HepG2 (cell line): ENCODE measurements around the gene INO80. TPM values are rescaled to one million over a fixed set of nuclear protein-coding genes. Genes with fewer than 3 reads are reported as not detected.

ENCODE experiments used
- ATAC-seq: fragments of 200-7000 bp; cut with Tn5 transposase; 3 replicates; pipeline ENCODE4 v1.9.1; 2020; ENCODE audit warnings: mild to moderate bottlenecking, moderate library complexity
- BruUV-seq: library from RNA; stranded (reverse); fragments of 400-500 nt; replicated peaks from 2 replicates; lab custom pipeline; 2021; lab: Mats Ljungman, UMichigan
- CTCF ChIA-PET: fragments of 300-600 bp; formaldehyde crosslinking; extraction: SDS; loops from one replicate; lab custom pipeline; 2021; ENCODE audit warnings: low total read pairs, inconsistent platforms, low intra/inter-chr PET ratio; lab: Yijun Ruan, JAX
- POLR2A ChIA-PET: fragments of 350-600 bp; sonication (Branson Sonifier 250); formaldehyde crosslinking; loops from one replicate; lab custom pipeline; 2020; ENCODE audit warnings: antibody characterized with exemption, inconsistent platforms; lab: Yijun Ruan, JAX
- DNase-seq: peaks from one replicate; pipeline ENCODE4 v3.0.0-alpha.2; 2015; ENCODE audit warnings: low spot score
- FAIRE-seq: peaks from 3 replicates; lab custom pipeline; 2011; peaks lifted over from hg19 to GRCh38; lab: Jason Lieb, UNC
- H2AFZ ChIP-seq: one replicate; pipeline ENCODE4 v1.6.1; 2011; ENCODE audit warnings: low read length, inconsistent platforms
- H3K27ac ChIP-seq: fragments of 300-600 bp; 3 replicates; pipeline ENCODE4 v1.8.0; 2011; ENCODE audit warnings: mixed run types, mild to moderate bottlenecking, mixed read lengths, low read length, inconsistent platforms; ENCODE audit not compliant: insufficient read depth; ENCODE audit errors: extremely low read length
- H3K27me3 ChIP-seq, 2 experiments: fragments of 200-600 bp in 1 of 2; 2 replicates in 1 of 2; 3 replicates in 1 of 2; pipeline versions ENCODE4 v1.6.0 to v1.8.0; 2011; ENCODE audit warnings: low read length in 2 of 2, mild to moderate bottlenecking in 2 of 2, moderate library complexity in 2 of 2, inconsistent platforms in 1 of 2; ENCODE audit not compliant: insufficient read depth in 2 of 2, control insufficient read depth in 1 of 2
- H3K36me3 ChIP-seq, 2 experiments: fragments of 200-600 bp in 1 of 2; replicated peaks in 1 of 2; 2 replicates in 1 of 2; 3 replicates in 1 of 2; pipeline versions ENCODE4 v1.5.1 to v1.8.0; 2011; ENCODE audit warnings: low read length in 2 of 2, inconsistent platforms in 1 of 2; ENCODE audit not compliant: insufficient read depth in 2 of 2, control insufficient read depth in 1 of 2
- H3K4me1 ChIP-seq: 2 replicates; pipeline ENCODE4 v1.5.1; 2012; ENCODE audit warnings: low read length, inconsistent platforms; ENCODE audit not compliant: insufficient read depth
- H3K4me2 ChIP-seq: 2 replicates; pipeline ENCODE4 v1.6.0; 2011; ENCODE audit warnings: low read depth, low read length, inconsistent platforms
- H3K4me3 ChIP-seq, 3 experiments: fragments of 200-600 bp in 1 of 3; sonication (generic), shearing (Covaris generic) in 1 of 3; replicated peaks in 1 of 3; 2 replicates each; pipeline ENCODE4 v1.5.1; 2011 to 2016; ENCODE audit warnings: low read length in 3 of 3, inconsistent platforms in 2 of 3, low read depth in 2 of 3, mild to moderate bottlenecking in 2 of 3, control low read depth in 1 of 3, mixed read lengths in 1 of 3; ENCODE audit not compliant: insufficient read depth in 1 of 3
- H3K79me2 ChIP-seq: one replicate; pipeline ENCODE4 v1.6.1; 2011; ENCODE audit warnings: low read length, inconsistent platforms; ENCODE audit not compliant: insufficient read depth
- H3K9ac ChIP-seq: 2 replicates; pipeline ENCODE4 v1.6.0; 2011; ENCODE audit warnings: mild to moderate bottlenecking, low read depth, low read length, inconsistent platforms; ENCODE audit not compliant: insufficient read depth
- H3K9me3 ChIP-seq: 2 replicates; pipeline ENCODE4 v1.5.1; 2012; ENCODE audit warnings: mild to moderate bottlenecking, low read length
- H4K20me1 ChIP-seq: 2 replicates; pipeline ENCODE4 v1.6.0; 2011; ENCODE audit warnings: inconsistent platforms, mild to moderate bottlenecking, low read length, moderate library complexity; ENCODE audit not compliant: insufficient read depth
- AHR ChIP-seq: IDR thresholded peaks from 2 replicates; pipeline ENCODE4 v1.6.1; 2018; ENCODE audit warnings: missing genetic modification reagents, missing compliant biosample characterization
- HOXA3 ChIP-seq: sonication (generic); formaldehyde crosslinking; IDR thresholded peaks from 2 replicates; pipeline ENCODE4 v1.5.0; 2020; ENCODE audit warnings: missing genetic modification reagents
- KMT2B ChIP-seq: IDR thresholded peaks from 2 replicates; pipeline ENCODE4 v1.6.1; 2016; ENCODE audit warnings: missing genetic modification reagents, missing compliant biosample characterization
- RBM39 ChIP-seq: fragments of 200-400 bp; formaldehyde crosslinking; IDR thresholded peaks from one replicate; pipeline ENCODE4 v1.6.1; 2018; ENCODE audit warnings: antibody characterized with exemption, mild to moderate bottlenecking, low read depth, low read length; ENCODE audit not compliant: poor library complexity, severe bottlenecking
- RNF2 ChIP-seq: fragments of 450-650 bp; conservative IDR thresholded peaks from 2 replicates; pipeline ENCODE4 v1.6.1; 2016; ENCODE audit warnings: low read depth
- SAP130 ChIP-seq: IDR thresholded peaks from 2 replicates; pipeline ENCODE4 v1.6.1; 2016; ENCODE audit warnings: low read depth
- STAT5B ChIP-seq: sonication (generic); formaldehyde crosslinking; IDR thresholded peaks from 2 replicates; pipeline ENCODE4 v1.4.0; 2020; ENCODE audit warnings: missing genetic modification reagents
- XRCC5 ChIP-seq: fragments of 200-400 bp; formaldehyde crosslinking; optimal IDR thresholded peaks from 2 replicates; pipeline ENCODE3; 2017; ENCODE audit warnings: mild to moderate bottlenecking, low read length
- YEATS2 ChIP-seq: sonication (generic); formaldehyde crosslinking; IDR thresholded peaks from 2 replicates; pipeline ENCODE4 v1.4.0; 2020; ENCODE audit warnings: missing genetic modification reagents, borderline replicate concordance
- ZFYVE20 ChIP-seq: sonication (generic); formaldehyde crosslinking; IDR thresholded peaks from 2 replicates; pipeline ENCODE4 v1.8.0; 2023; ENCODE audit warnings: low read depth, mild to moderate bottlenecking, moderate library complexity, missing genetic modification reagents, borderline replicate concordance
- ZNF430 ChIP-seq: sonication (generic); formaldehyde crosslinking; IDR thresholded peaks from 2 replicates; pipeline ENCODE4 v1.9.0; 2021; ENCODE audit warnings: mild to moderate bottlenecking, missing genetic modification reagents
- ZNF547 ChIP-seq: sonication (generic); formaldehyde crosslinking; IDR thresholded peaks from 2 replicates; pipeline ENCODE4 v1.5.1; 2020; ENCODE audit warnings: mild to moderate bottlenecking, missing genetic modification reagents
- WGBS: methylation state at CpG from one replicate; pipeline ENCODE4 v1.1.6; 2017; ENCODE audit warnings: low lambda C conversion rate; 5-methylcytosine and 5-hydroxymethylcytosine counted together
- in situ Hi-C: cut with HindIII; loops from 2 replicates; pipeline ENCODE4 v1.10.0; 2017; ENCODE audit warnings: low pct_unique_long_range_greater_than_20kb; ENCODE audit not compliant: extremely low pct_ligation_motif_present
- intact Hi-C: fragments of 100-400 bp; cut with micrococcal nuclease; formaldehyde crosslinking; loops from one replicate; pipeline ENCODE4 v1.10.0; 2022; ENCODE audit not compliant: unreplicated experiment
- polyA plus RNA-seq, 8 experiments: library from polyadenylated mRNA; depleted of rRNA in 3 of 8; stranded (reverse) in 7 of 8; unstranded in 1 of 8; fragments of >200 nt; fragmentation: Illumina TruSeq in 4 of 8; extraction: Trizol in 4 of 8; gene quantifications; 2 replicates each; pipeline versions ENCODE4 v1.2.1 to v1.2.3, GENCODE V29; 2011 to 2016; ENCODE audit warnings: low read depth in 4 of 8, missing spikeins in 1 of 8, mixed read lengths in 1 of 8; ENCODE audit not compliant: insufficient read depth in 1 of 8
- total RNA-seq, 5 experiments: library from RNA; depleted of rRNA; stranded (reverse); fragments of >200 nt; fragmentation: Illumina TruSeq; extraction: Trizol; gene quantifications; 2 replicates each; pipeline ENCODE4 v1.2.3, GENCODE V29; 2016; ENCODE audit warnings: low read depth in 1 of 5
- TF ChIP-seq, protein P1 (sequence below): sonication (generic); formaldehyde crosslinking; IDR thresholded peaks from 2 replicates; pipeline ENCODE4 v1.5.1; 2020; ENCODE audit warnings: mild to moderate bottlenecking, missing genetic modification reagents, moderate library complexity
- TF ChIP-seq, protein P2 (sequence below): sonication (generic); formaldehyde crosslinking; IDR thresholded peaks from 2 replicates; pipeline ENCODE4 v1.9.0; 2022; ENCODE audit warnings: missing genetic modification reagents, mild to moderate bottlenecking, borderline replicate concordance
- TF ChIP-seq, protein P3 (sequence below): sonication (generic); formaldehyde crosslinking; conservative IDR thresholded peaks from 2 replicates; pipeline ENCODE4 v1.4.0; 2020; ENCODE audit warnings: missing genetic modification reagents

INO80 gene
- total and polyA plus RNA-seq, 2 of the 13 experiments (the other 11 are each of a cell fraction or from before 2014, with no cell fraction given) = 3.6 to 14.8 TPM

DNA sequence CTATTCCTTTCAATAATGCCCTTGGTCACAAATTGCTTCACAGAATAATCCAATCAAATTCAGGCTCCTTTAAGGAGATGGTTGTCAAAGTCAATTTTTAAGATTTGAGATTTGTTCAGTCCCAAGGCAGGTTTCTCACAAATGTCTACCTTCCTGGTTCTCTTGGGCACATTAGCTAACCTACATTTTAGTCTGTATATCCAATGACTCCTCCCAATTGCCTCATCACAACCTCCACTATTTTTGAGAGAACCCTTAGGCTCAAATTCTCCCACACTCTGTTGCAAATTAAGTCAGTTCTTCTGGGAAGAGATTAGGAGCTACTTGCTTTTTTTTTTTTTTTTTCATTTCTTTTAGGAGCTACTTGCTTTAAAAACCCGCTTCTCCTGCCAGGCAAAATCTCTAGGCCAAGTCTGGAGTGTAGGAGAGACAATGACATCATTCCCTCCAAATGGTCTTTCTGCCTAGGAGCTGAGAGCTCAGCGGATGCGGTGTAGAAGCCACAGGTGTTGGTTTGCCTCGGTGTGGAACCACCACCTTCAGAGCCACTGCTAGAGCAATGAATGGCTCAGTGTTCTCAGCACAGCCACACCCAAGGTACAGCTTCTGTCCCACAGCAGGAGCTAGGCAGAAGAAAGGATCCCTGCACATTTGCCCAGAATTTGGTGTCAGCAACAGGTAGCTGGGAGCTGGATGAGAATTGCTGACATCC lies 10.0 kb upstream of the INO80 start:
- Histone ChIP-seq H3K36me3 (no peaks in the 10 kb centered on the region), H3K27ac (peak overlapping the region; percentile 50), H2AFZ (peak overlapping the region; percentile 90), H3K4me1 (peaks cover 73% of the 10 kb centered on the region), H4K20me1 (no peaks in the 10 kb centered on the region), H3K27me3 (no peaks in the 10 kb centered on the region; a peak in 1 of 5 replicates), H3K4me3 (peak overlapping the region in 1 of 3 experiments; percentile 45; a peak in 2 of 6 replicates), H3K79me2 (no peaks in the 10 kb centered on the region), H3K9me3 (no peaks in the 10 kb centered on the region), H3K4me2 (peak overlapping the region; percentile 68), H3K9ac (peak overlapping the region; percentile 32)
- DNase-seq (peak; percentile 31), FAIRE-seq (no peak), ATAC-seq (peak; percentile 71)
- intact Hi-C loops (no loop called here), in situ Hi-C loops (no loop called here)
- no TSS peak for BruUV-seq
- ChIA-PET CTCF (no interaction called here), POLR2A (interaction anchor here (1.2 to 4.0 kb wide), 2 partner anchors 10 to 15 kb away, joined by 4 to 30 read pairs; partner anchors contain the start of gene INO80)
- 15% methylated on average over 4 of the region's 4 CpGs for WGBS
- TF ChIP-seq AHR (CRISPR knock-in tag) = no peak
- TF ChIP-seq, protein P1, sequence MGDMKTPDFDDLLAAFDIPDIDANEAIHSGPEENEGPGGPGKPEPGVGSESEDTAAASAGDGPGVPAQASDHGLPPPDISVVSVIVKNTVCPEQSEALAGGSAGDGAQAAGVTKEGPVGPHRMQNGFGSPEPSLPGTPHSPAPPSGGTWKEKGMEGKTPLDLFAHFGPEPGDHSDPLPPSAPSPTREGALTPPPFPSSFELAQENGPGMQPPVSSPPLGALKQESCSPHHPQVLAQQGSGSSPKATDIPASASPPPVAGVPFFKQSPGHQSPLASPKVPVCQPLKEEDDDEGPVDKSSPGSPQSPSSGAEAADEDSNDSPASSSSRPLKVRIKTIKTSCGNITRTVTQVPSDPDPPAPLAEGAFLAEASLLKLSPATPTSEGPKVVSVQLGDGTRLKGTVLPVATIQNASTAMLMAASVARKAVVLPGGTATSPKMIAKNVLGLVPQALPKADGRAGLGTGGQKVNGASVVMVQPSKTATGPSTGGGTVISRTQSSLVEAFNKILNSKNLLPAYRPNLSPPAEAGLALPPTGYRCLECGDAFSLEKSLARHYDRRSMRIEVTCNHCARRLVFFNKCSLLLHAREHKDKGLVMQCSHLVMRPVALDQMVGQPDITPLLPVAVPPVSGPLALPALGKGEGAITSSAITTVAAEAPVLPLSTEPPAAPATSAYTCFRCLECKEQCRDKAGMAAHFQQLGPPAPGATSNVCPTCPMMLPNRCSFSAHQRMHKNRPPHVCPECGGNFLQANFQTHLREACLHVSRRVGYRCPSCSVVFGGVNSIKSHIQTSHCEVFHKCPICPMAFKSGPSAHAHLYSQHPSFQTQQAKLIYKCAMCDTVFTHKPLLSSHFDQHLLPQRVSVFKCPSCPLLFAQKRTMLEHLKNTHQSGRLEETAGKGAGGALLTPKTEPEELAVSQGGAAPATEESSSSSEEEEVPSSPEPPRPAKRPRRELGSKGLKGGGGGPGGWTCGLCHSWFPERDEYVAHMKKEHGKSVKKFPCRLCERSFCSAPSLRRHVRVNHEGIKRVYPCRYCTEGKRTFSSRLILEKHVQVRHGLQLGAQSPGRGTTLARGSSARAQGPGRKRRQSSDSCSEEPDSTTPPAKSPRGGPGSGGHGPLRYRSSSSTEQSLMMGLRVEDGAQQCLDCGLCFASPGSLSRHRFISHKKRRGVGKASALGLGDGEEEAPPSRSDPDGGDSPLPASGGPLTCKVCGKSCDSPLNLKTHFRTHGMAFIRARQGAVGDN = peak; percentile 19; the same call in 1 of the 2 replicates
- peak; percentile 43 for TF ChIP-seq XRCC5
- no peak for TF ChIP-seq ZNF430
- TF ChIP-seq HOXA3 (CRISPR knock-in tag) = no peak
- no peak for TF ChIP-seq RBM39
- TF ChIP-seq KMT2B (CRISPR knock-in tag) = no peak
- TF ChIP-seq, protein P2, sequence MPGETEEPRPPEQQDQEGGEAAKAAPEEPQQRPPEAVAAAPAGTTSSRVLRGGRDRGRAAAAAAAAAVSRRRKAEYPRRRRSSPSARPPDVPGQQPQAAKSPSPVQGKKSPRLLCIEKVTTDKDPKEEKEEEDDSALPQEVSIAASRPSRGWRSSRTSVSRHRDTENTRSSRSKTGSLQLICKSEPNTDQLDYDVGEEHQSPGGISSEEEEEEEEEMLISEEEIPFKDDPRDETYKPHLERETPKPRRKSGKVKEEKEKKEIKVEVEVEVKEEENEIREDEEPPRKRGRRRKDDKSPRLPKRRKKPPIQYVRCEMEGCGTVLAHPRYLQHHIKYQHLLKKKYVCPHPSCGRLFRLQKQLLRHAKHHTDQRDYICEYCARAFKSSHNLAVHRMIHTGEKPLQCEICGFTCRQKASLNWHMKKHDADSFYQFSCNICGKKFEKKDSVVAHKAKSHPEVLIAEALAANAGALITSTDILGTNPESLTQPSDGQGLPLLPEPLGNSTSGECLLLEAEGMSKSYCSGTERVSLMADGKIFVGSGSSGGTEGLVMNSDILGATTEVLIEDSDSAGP (CRISPR knock-in tag) = no peak
- no peak for TF ChIP-seq ZNF547 (CRISPR knock-in tag)
- no peak for TF ChIP-seq STAT5B (CRISPR knock-in tag)
- peak; percentile 27; the same call in 1 of the 2 replicates for TF ChIP-seq SAP130 (CRISPR knock-in tag)
- no peak for TF ChIP-seq YEATS2
- no peak for TF ChIP-seq ZFYVE20 (CRISPR knock-in tag)
- TF ChIP-seq, protein P3, sequence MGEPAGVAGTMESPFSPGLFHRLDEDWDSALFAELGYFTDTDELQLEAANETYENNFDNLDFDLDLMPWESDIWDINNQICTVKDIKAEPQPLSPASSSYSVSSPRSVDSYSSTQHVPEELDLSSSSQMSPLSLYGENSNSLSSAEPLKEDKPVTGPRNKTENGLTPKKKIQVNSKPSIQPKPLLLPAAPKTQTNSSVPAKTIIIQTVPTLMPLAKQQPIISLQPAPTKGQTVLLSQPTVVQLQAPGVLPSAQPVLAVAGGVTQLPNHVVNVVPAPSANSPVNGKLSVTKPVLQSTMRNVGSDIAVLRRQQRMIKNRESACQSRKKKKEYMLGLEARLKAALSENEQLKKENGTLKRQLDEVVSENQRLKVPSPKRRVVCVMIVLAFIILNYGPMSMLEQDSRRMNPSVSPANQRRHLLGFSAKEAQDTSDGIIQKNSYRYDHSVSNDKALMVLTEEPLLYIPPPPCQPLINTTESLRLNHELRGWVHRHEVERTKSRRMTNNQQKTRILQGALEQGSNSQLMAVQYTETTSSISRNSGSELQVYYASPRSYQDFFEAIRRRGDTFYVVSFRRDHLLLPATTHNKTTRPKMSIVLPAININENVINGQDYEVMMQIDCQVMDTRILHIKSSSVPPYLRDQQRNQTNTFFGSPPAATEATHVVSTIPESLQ (CRISPR knock-in tag) = no peak
- no peak for TF ChIP-seq RNF2
